ENCODE measurements around the gene PITPNC1.

DNA sequence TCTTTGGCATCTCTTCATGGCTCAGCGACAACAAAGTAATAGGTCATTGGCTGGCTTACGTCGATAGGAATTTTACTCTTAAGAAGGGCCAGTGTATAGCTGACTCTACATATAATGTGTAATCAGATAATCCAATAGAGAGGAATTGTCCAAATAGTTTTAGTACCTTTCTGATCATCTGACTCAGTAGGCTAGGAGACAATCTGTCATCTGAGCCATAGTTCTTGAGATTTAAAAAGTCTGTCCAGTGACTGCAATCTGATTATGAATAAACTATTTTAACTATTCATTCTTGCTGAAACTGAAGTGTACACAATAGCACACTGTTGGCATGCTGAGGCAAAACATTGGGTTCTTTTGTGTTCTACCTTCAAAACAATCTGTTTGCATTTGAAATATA, 319.3 kb downstream of the PITPNC1 start:
- TF ChIP-seq YY1 (IDR thresholded peaks at IDR 0.05; ENCODE audit: insufficient read depth, insufficient read length) (no peak), SUZ12 (IDR thresholded peaks at IDR 0.05; ENCODE audit: extremely low read depth, insufficient read depth, insufficient read length) (no peak)
